KBM-7 (cell line): Measurements from ENCODE around the gene KRT72.

Source experiments
- DNase-seq: peaks from one replicate; pipeline ENCODE4 v3.0.0-alpha.2; 2015
- in situ Hi-C: fragments of 300-500 bp; cut with MboI; formaldehyde crosslinking; loops from 2 replicates; pipeline ENCODE4 v1.14.3; 2020; ENCODE audit warnings: low sequenced_read_pairs, low pct_unique_long_range_greater_than_20kb, mixed read lengths

KRT72 gene

GRCh38 chr12:52600941-52601481, at the start of gene KRT72:
KRT72 (minus strand) TSS chr12:52601463; CDS start chr12:52601452, 11 bp downstream.
- in situ Hi-C loops: no loop called here
- DNase-seq: no peak

- DNase-seq: no peak
- in situ Hi-C loops: no loop called here
These were observed 49.3 kb upstream of the KRT72 start for GRCh38 chr12:52650520-52651081.

DNA sequence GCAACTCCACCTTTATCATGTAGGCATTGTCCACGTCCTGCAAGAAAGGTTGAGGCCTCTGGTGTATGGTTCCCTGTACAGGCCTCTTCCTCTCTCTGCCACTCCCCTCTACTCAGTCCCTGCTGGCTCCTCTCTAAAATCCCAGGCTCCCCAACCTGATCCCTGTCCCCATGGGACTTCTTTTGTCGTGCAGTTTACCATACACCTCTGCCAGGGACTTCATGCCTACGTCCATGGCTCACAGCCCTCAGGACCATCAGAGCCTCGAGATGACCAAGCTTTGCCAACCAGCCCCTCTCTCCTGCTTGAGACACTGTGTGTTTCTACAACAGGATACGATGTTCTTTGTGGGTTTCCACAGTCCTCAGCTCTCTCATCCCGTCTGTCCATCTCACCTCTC, 47.8 kb upstream of the KRT72 start:
- DNase-seq: no peak
- in situ Hi-C loops: no loop called here

GRCh38 chr12:52648012-52648550, 46.8 kb upstream of the KRT72 start:
- DNase-seq: no peak
- in situ Hi-C loops: no loop called here

- in situ Hi-C loops: no loop called here
- DNase-seq: no peak
These were observed 46.3 kb upstream of the KRT72 start for GRCh38 chr12:52647601-52648000.

- in situ Hi-C loops: no loop called here
- no peak for DNase-seq
These were observed 45.4 kb upstream of the KRT72 start for GRCh38 chr12:52646613-52647012.

GRCh38 chr12:52645982-52646381, 44.7 kb upstream of the KRT72 start:
- no peak for DNase-seq
- in situ Hi-C loops: no loop called here

GRCh38 chr12:52645120-52645761, 44.0 kb upstream of the KRT72 start:
- in situ Hi-C loops: no loop called here
- no peak for DNase-seq

- in situ Hi-C loops: no loop called here
- DNase-seq: no peak
These were observed 42.8 kb upstream of the KRT72 start for GRCh38 chr12:52644078-52644415.

- in situ Hi-C loops: no loop called here
These were observed 42.2 kb upstream of the KRT72 start for GRCh38 chr12:52643233-52644077.

GRCh38 chr12:52641468-52641867, 40.2 kb upstream of the KRT72 start:
- in situ Hi-C loops: no loop called here

More at GRCh38 chr12:52643233-52644077, 42.2 kb upstream of the KRT72 start:
- DNase-seq: no peak

DNA sequence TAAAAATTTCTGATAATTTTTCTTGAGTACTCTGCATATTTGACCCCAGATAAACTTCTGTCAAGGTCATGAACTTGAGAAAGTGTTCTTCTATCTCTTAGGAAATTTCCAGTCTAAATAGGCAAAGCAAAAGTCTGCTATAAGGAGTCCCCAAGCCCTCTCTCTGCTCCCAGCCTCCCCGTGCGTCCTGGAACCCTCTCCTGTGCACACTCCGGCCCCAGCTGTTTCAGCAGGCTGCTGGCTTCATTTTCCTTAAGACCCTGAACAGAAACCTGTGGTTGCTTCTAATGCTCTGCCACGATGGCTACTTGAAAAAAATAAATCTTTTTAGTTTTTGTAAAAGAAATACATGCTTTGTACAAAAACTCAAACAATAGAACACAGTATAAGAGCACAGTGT, 36.0 kb upstream of the KRT72 start:
- in situ Hi-C loops: no loop called here
- DNase-seq: no peak

More at GRCh38 chr12:52641468-52641867, 40.2 kb upstream of the KRT72 start:
- DNase-seq: no peak

GRCh38 chr12:52636592-52637258, 35.5 kb upstream of the KRT72 start:
- DNase-seq: no peak
- in situ Hi-C loops: no loop called here

- DNase-seq: no peak
- in situ Hi-C loops: no loop called here
These were observed 34.9 kb upstream of the KRT72 start for GRCh38 chr12:52636189-52636588.

GRCh38 chr12:52634266-52635056, 33.2 kb upstream of the KRT72 start:
- DNase-seq: no peak
- in situ Hi-C loops: no loop called here

GRCh38 chr12:52633383-52633782, 32.1 kb upstream of the KRT72 start:
- in situ Hi-C loops: no loop called here
- DNase-seq: peak; percentile 60

DNA sequence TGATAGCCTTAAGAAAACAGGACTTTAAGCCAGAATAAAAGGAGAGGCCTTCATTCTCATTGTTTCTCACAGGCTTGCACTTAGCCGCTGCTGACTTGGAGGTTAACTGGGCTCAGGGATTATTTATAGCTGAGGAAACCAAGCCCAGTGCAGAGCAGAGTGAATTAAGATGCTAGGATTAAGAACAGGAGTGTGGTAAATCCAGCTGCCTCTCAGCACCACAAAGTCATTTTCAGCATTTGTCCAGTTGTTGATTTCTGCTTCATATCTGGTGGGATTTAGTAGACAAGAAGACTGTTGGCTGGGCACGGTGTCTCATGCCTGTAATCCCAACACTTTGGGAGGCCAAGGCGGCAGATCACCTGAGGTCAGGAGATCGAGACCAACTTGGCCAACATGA, 31.4 kb upstream of the KRT72 start:
- in situ Hi-C loops: no loop called here
- DNase-seq: no peak

GRCh38 chr12:52631676-52632459, 30.6 kb upstream of the KRT72 start:
- in situ Hi-C loops: no loop called here
- no peak for DNase-seq
